HEK293T (cell line): ENCODE results near the gene FAM222A.
A peak's percentile ranks its signal among the peaks of the same experiment; 100 is the strongest.

Experiments used
- CTCF ChIA-PET: fragments of 350-600 bp; formaldehyde crosslinking; extraction: SDS; loops from one replicate; lab custom pipeline; 2021; ENCODE audit warnings: antibody characterized with exemption, inconsistent platforms; lab: Yijun Ruan, JAX
- POLR2A ChIA-PET: fragments of 350-600 bp; formaldehyde crosslinking; extraction: SDS; loops from one replicate; lab custom pipeline; 2020; ENCODE audit warnings: antibody characterized with exemption, inconsistent platforms; lab: Yijun Ruan, JAX
- DNase-seq: peaks from one replicate; pipeline ENCODE4 v3.0.0; 2012; ENCODE audit warnings: mixed read lengths; ENCODE audit errors: extremely low spot score
- ARNT ChIP-seq: fragments of 450-650 bp; IDR thresholded peaks from 2 replicates; pipeline ENCODE4 v1.6.1; 2017; ENCODE audit warnings: mild to moderate bottlenecking
- BHLHE40 ChIP-seq: fragments of 450-650 bp; IDR thresholded peaks from 2 replicates; pipeline ENCODE4 v1.6.1; 2016; ENCODE audit warnings: mild to moderate bottlenecking, moderate library complexity, borderline replicate concordance
- CTBP1 ChIP-seq: fragments of 450-650 bp; IDR thresholded peaks from 2 replicates; pipeline ENCODE4 v1.6.1; 2016; ENCODE audit warnings: borderline replicate concordance
- ELF4 ChIP-seq: fragments of 450-650 bp; IDR thresholded peaks from 2 replicates; pipeline ENCODE4 v1.6.1; 2017; ENCODE audit warnings: antibody characterized with exemption
- FOXA1 ChIP-seq: fragments of 450-650 bp; IDR thresholded peaks from 2 replicates; pipeline ENCODE4 v1.6.1; 2016; ENCODE audit warnings: mild to moderate bottlenecking
- FOXK2 ChIP-seq: fragments of 450-650 bp; IDR thresholded peaks from 2 replicates; pipeline ENCODE4 v1.6.1; 2016; ENCODE audit warnings: mild to moderate bottlenecking
- FOXM1 ChIP-seq: fragments of 450-650 bp; IDR thresholded peaks from 2 replicates; pipeline ENCODE4 v1.6.1; 2017; ENCODE audit warnings: mild to moderate bottlenecking, borderline replicate concordance
- HDGF ChIP-seq: fragments of 450-650 bp; IDR thresholded peaks from 2 replicates; pipeline ENCODE4 v1.6.1; 2017; ENCODE audit warnings: antibody characterized with exemption, borderline replicate concordance
- L3MBTL2 ChIP-seq: fragments of 450-650 bp; conservative IDR thresholded peaks from 2 replicates; pipeline ENCODE4 v1.6.1; 2016; ENCODE audit warnings: mild to moderate bottlenecking
- LEF1 ChIP-seq: fragments of 450-650 bp; IDR thresholded peaks from 2 replicates; pipeline ENCODE4 v1.6.1; 2017; ENCODE audit warnings: mild to moderate bottlenecking, borderline replicate concordance
- NFRKB ChIP-seq: fragments of 450-650 bp; IDR thresholded peaks from 2 replicates; pipeline ENCODE4 v1.6.1; 2016; ENCODE audit warnings: mild to moderate bottlenecking, moderate library complexity
- SP1 ChIP-seq: fragments of 450-650 bp; IDR thresholded peaks from 2 replicates; pipeline ENCODE4 v1.6.1; 2017
- SUZ12 ChIP-seq: fragments of 450-650 bp; IDR thresholded peaks from 2 replicates; pipeline ENCODE4 v1.6.1; 2016; ENCODE audit warnings: mild to moderate bottlenecking
- TARDBP ChIP-seq: fragments of 450-650 bp; IDR thresholded peaks from 2 replicates; pipeline ENCODE4 v1.6.1; 2016
- ZNF384 ChIP-seq: fragments of 450-650 bp; IDR thresholded peaks from 2 replicates; pipeline ENCODE4 v1.6.1; 2016
- TF ChIP-seq, protein P1 (sequence below): fragments of 450-650 bp; IDR thresholded peaks from 2 replicates; pipeline ENCODE4 v1.6.1; 2016

The FAM222A gene

DNA sequence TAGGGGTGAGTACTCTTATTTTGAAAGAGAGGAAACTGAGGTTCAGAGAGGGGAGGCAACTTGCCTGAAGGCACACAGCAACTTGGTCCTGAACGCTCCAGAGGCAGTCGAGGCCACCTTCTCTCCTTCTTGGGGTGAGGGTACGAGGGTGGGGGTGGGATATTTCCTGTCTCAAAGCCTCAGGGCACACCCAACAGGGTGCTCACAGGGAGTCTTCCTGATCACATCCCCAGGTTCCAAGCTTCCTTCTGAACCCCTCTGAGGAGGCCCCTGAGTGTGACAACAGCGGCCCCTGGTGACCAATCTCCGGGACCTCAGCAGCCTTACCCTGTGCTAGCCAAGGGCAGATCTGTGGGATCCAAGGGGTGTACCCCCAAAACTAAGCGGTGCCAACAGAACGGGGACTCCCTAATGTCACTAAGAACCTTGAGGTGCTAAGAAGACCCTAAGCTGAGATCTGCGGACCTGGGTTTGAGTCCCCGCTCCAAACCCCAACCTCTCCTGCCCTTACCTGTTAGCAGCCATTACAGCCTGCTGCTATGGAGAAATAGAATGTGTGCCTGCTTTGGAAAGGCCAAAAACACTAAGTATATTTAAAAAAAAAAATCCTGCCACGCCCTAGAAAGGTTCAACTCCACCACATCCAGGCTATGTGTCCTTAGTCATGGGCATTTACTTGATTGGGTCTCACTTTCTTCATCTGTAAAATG is 61.7 kb downstream of the FAM222A start:
- ChIA-PET CTCF (interaction anchor here (0.6 to 2.0 kb wide), 12 partner anchors 8 to 388 kb away, joined by 3 to 18 read pairs (median 3); partner anchors contain the start of gene MVK), POLR2A (no interaction called here)
- peak; percentile 77 for DNase-seq
- TF ChIP-seq, protein P1, sequence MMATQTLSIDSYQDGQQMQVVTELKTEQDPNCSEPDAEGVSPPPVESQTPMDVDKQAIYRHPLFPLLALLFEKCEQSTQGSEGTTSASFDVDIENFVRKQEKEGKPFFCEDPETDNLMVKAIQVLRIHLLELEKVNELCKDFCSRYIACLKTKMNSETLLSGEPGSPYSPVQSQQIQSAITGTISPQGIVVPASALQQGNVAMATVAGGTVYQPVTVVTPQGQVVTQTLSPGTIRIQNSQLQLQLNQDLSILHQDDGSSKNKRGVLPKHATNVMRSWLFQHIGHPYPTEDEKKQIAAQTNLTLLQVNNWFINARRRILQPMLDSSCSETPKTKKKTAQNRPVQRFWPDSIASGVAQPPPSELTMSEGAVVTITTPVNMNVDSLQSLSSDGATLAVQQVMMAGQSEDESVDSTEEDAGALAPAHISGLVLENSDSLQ = no peak
- no peak for TF ChIP-seq FOXA1
- TF ChIP-seq NFRKB = no peak
- no peak for TF ChIP-seq HDGF
- TF ChIP-seq LEF1 = no peak
- no peak for TF ChIP-seq BHLHE40
- TF ChIP-seq L3MBTL2 = no peak
- TF ChIP-seq ELF4 = no peak
- TF ChIP-seq SUZ12 = no peak
- no peak for TF ChIP-seq TARDBP
- TF ChIP-seq SP1 = no peak
- no peak for TF ChIP-seq ZNF384
- no peak for TF ChIP-seq FOXK2
- no peak for TF ChIP-seq ARNT
- TF ChIP-seq CTBP1 = no peak
- no peak for TF ChIP-seq FOXM1

DNA sequence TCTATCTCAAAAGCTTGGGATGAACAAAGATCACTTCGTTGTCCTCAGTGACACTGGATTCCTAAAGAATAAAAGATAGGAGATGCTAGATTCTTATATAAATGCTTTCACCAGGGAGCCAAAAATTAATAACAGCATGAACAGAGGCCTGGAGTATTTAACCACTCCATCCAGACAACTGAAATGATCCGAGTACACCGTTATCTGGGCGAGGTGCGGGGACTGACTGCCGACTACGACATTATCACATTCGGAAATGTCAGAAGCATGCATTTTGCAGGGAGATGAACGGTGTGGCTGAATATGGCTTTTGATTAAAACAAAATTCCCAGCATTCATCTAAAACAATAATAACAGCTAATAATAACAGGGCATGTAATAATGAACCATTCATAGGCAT is 63.0 kb downstream of the FAM222A start:
- DNase-seq = no peak
- TF ChIP-seq ZNF384 (no peak), SUZ12 (no peak), CTBP1 (no peak), FOXA1 (no peak), BHLHE40 (no peak)
- ChIA-PET CTCF (interaction anchor here (0.6 to 2.0 kb wide), 3 partner anchors 13 to 178 kb away, joined by 3 to 18 read pairs (median 5); no protein-coding TSS in a partner anchor), POLR2A (no interaction called here)

DNA sequence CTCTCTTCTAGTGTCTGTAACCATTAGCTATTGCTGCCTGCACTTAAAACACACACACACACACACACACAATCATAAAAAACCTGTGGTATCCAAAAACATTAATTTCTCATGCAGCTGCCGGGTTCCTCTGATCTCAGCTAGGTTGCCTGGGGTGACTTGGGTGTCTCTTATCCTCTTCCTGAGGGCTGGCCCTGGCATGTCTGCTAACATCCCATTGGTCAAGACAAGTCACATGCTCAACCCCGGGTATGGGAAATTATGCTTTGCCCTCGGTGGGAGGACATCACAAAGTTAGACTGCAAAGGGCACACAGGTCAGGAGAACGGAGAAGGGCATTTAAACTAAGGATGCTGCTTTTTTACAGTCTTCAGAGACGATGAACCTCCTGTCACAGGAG is 63.9 kb downstream of the FAM222A start:
- POLR2A ChIA-PET = no interaction called here
- peak; percentile 73 for DNase-seq
- CTCF ChIA-PET = interaction anchor here (0.6 to 1.7 kb wide), 4 partner anchors 13 to 349 kb away, joined by 3 to 5 read pairs (median 4); no protein-coding TSS in a partner anchor
- TF ChIP-seq ZNF384 = no peak
- TF ChIP-seq HDGF = no peak
- TF ChIP-seq LEF1 = no peak
- TF ChIP-seq ARNT = no peak
- no peak for TF ChIP-seq NFRKB
- no peak for TF ChIP-seq ELF4
- TF ChIP-seq SP1 = no peak
- TF ChIP-seq FOXK2 = no peak
- no peak for TF ChIP-seq FOXM1
- no peak; the same call in 1 of the 2 replicates for TF ChIP-seq L3MBTL2
- TF ChIP-seq TARDBP = no peak

DNA sequence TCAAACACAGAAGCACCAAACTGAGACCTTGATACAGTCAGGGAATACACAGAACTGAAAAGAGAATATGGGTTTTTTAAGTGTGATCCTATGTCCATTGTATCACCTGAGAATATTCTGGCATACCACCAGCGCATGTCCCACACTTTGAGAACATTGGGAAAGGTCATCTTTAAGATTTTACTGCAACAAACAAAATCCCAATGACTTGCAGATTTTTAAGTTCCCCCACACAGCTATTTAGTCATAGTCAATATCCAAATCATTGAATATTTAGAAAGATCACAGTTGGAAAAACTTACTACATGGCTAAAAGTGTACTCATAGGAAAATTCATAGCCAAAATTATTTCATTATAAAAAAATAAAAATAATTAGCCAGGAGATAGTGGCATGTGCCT is 65.1 kb downstream of the FAM222A start:
- TF ChIP-seq SP1 = no peak
- TF ChIP-seq TARDBP = no peak
- no peak for TF ChIP-seq SUZ12
- TF ChIP-seq FOXM1 = no peak
- no peak for TF ChIP-seq ELF4
- no peak for TF ChIP-seq NFRKB
- TF ChIP-seq CTBP1 = no peak
- TF ChIP-seq FOXA1 = no peak
- TF ChIP-seq ZNF384 = no peak
- no peak for TF ChIP-seq LEF1
- TF ChIP-seq, protein P1 = no peak
- no peak for TF ChIP-seq FOXK2
- no peak for TF ChIP-seq HDGF
- no peak for TF ChIP-seq BHLHE40
- no peak for TF ChIP-seq ARNT
- no peak for TF ChIP-seq L3MBTL2
- ChIA-PET CTCF (no interaction called here), POLR2A (no interaction called here)
- no peak for DNase-seq

DNA sequence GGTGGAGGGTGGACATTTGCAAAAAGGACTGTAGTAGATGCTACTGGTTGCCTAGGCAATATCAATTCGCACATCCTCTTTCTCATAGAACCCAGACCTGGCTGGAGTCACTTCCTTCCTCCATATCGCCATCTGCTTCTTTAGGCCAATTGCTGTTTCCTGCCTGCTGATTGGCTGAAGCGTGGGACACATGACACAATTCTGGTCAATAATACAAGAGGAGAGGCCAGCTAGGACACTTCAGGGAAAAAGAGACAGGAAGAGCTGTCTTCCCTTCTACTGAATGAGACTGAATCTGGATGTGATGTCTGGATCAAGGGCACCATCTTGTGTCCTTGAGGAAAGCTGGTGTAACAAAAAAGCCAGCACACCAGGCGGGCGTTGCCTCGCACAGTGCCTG is 65.8 kb downstream of the FAM222A start:
- CTCF ChIA-PET = interaction anchor here (0.6 kb wide), 1 partner anchor 13 kb away, joined by 3 read pairs; no protein-coding TSS in a partner anchor
- POLR2A ChIA-PET = no interaction called here
- TF ChIP-seq TARDBP (no peak), HDGF (no peak), ARNT (no peak), FOXK2 (no peak), LEF1 (no peak), ZNF384 (no peak), BHLHE40 (no peak), FOXA1 (no peak), ELF4 (no peak), NFRKB (no peak), L3MBTL2 (no peak), FOXM1 (no peak), CTBP1 (no peak), SP1 (no peak), SUZ12 (no peak)
- TF ChIP-seq, protein P1 = no peak
- no peak for DNase-seq
